ENCODE results near the gene MYO3B.
"Not testable (repeated sequence)": the region's sequence is repeated elsewhere in the genome, so short reads cannot be mapped to it uniquely, and the experiment has no call there.

The MYO3B gene

DNA sequence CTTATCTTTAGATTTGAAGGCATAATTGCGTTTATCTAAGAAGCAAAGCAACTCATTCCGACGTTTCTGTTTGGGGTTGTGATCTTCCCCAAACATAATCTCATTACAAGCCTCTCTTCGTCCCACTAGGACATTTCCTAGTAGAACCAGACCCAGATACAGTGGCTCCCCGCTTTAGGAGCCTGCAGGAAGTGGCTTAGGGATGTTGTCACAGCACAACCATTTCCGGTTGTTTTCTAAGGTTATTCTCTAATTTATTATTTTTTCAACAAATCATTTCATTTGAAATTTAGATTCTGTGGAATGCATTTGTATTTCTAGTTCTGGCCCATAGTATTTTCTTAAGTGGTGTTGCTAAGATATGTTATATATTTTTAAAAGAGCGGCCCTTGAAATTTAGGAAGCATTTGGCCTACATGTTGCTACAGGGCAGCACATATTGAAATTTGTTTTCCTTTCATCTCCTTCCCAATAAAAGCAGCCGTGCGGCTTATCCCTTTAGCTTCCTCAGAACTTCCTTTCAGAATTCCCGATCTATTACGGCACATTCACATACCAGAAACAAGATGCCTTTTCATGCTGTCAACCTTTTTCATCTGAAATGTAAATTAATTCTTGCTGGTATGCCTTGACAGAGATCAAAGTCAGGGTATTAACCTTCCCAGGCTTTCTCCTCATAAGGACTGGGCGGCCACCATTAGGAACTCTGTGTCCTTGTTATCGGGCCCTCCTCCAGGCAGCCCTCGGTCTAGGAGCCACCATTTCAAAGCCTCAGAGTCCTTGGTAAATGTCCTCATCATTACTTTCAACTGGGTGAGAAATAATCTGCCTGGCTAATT is 326.2 kb downstream of the MYO3B start:
- no peak for DNase-seq (ENCODE audit: low read depth in 3 of 3, low spot score in 1 of 3)

DNA sequence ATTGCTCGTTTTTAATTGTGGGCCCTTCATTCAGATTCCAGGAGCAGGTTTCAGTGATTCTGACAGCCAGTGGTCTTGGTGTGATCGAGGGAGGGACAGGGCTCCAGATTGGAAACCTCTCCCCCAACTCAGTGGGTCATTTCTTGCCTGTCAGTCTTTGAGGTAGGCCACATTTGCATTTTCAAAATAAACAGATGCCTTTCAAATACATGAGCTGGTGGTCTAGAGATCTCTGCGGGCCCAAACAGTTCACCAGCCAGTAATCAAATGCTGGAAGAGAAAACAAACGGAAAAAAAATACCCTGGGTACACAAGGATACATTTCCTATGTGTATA is 326.8 kb downstream of the MYO3B start:
- no peak for DNase-seq (ENCODE audit: low read depth in 3 of 3, low spot score in 1 of 3)

DNA sequence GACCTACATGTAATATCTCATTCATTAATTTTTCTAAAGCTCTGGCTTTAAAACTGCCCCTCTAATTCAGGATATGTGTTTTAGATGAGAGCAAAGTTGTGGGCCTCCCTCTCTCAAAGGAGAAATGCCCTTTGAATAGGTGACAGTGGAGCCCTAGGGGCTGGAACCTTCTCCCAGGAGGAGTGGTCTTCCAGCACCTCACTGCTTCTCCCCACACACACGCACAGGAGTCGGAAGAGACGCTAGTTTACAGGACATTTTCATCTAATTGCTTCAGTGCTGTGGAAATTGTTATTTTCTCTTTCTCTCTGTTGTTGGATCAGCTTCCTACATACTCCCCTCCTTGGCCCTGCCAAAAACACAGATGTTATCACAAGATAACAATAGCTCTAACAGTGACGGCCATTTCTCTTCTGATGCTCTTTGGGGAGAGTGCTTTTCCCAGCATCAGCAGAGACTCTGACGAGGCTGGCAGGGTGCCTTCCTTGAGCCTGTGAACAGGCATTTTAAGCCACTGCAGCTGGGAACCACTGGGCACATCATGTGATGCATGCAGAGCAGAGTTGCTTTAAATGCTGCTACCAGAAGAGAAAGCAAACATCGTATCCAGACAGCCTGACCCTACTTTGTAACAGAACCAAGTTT is 327.8 kb downstream of the MYO3B start:
- DNase-seq (ENCODE audit: low read depth in 3 of 3, low spot score in 1 of 3), result no peak

DNA sequence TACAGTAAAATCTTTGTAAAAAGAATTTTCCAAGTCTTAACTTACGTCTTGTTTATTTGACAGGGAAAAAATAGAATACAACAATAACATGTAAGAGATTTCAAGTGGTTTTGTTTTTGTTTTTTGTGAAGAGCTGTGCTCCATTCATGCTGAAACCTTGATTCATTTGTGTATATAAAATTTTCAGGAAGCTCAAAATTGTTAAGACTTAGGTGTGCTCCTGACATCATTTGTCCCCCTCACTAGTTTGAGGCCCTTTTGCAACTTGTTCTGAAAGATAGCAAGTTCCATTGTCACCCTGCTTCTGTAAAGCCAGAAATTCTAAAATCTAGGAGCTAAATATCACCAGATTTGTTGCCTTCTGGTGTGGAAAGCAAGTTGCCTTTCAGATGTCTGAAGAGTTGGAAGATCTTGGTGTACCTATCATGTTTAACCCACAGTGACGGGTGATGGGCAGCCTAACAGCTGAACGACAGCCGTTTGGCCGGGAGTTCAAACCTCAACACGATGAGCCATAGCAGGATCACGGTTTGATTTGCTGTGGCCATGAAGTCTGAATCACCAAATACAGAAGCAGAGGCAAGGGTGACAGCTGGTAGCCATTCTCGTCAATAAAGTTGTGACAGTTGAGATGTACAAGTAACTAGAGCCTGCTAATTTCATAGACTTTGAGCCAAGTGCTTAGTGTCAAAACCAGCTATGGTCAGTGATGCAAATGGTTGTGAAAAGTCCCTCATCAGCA is 331.7 kb downstream of the MYO3B start:
- no peak for DNase-seq (ENCODE audit: low read depth in 3 of 3, low spot score in 1 of 3)

- no peak for DNase-seq (ENCODE audit: low read depth in 3 of 3, low spot score in 1 of 3)
Measured at GRCh38 chr2:170512266-170512665, 334.3 kb downstream of the MYO3B start.

DNA sequence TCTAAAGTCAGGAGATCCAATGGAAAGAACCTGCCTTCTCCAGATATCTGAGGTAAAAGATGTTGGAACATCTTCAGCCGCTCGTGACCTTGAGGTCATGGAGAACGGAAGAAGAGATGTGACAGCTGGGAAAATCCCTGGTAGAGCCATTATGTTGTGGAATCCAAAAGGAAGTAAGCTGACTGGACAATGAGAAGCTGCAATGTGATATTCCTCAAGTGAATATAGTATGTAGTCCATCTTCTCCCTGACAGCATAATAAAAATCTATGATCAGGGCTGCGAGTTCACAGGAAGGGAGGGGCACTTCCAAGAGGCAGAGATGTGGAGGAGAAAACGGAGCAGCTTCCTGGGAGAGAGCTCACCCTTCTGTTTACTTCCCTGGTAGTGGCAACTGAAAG is 336.2 kb downstream of the MYO3B start:
- no peak for DNase-seq (ENCODE audit: low read depth in 3 of 3, low spot score in 1 of 3)

- no peak for DNase-seq (ENCODE audit: low read depth in 3 of 3, low spot score in 1 of 3)
Measured at GRCh38 chr2:170517538-170517937, 339.6 kb downstream of the MYO3B start.

DNA sequence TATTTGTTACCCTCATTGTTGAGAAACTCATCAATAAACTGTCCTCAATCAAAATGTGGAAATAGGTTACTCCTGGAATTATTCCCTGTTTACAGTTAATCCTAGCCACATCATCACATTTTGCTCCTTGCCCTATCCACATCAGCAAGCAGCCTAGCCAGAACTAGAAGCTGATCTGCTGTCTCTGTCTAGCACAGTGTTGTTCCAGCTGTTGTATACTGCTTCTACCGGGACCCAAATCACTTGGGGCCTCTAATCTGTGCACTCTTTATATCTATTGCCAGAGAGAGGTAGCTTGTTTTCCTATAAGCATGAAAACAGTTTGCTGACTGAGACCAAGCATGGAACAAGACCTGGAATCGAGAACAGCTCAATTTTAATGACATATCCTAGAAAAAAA is 341.0 kb downstream of the MYO3B start:
- no peak for DNase-seq (ENCODE audit: low read depth in 3 of 3, low spot score in 1 of 3)

DNA sequence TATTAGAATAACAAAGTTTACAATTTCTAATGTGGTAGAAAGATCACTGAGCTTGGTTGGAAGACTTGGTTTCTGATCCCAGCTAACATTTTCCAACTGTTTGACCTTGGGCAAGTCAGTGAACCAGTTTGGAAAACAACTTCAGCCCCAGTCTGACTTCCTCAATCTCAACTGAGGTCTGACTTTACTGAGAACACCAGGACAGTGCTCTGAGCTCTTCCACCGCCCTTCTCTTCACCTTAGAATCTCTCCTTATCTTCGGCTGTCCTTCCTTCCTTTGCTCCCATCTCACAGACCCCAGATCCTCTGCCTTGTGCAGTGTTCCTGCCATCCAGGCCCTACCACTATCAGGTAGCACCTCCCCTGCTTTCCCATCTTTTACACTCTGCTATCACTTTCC is 343.4 kb downstream of the MYO3B start:
- DNase-seq (ENCODE audit: low read depth in 3 of 3, low spot score in 1 of 3), result no peak

- no peak for DNase-seq (ENCODE audit: low read depth in 3 of 3, low spot score in 1 of 3)
Measured at GRCh38 chr2:170523506-170523905, 345.6 kb downstream of the MYO3B start.

GRCh38 chr2:170524828-170525565 is 347.1 kb downstream of the MYO3B start:
- DNase-seq (ENCODE audit: low read depth in 3 of 3, low spot score in 1 of 3), result no peak

DNA sequence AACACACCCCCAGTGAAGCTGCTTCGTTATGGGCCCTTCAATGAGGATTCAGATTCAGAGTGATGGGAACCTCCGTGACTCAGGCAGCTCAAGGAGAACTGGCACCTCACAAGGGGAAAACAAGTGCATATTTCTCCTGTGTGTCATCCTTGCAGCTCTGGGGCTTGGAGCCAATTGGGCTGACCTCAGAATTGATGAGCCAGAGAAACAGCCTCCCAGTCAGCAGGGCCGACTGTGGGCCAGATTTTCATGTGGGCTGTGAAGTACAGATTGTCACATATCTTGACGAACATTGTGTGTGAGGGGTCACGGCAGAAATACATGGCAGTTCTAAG is 347.6 kb downstream of the MYO3B start:
- no peak for DNase-seq (ENCODE audit: low read depth in 3 of 3, low spot score in 1 of 3)

DNA sequence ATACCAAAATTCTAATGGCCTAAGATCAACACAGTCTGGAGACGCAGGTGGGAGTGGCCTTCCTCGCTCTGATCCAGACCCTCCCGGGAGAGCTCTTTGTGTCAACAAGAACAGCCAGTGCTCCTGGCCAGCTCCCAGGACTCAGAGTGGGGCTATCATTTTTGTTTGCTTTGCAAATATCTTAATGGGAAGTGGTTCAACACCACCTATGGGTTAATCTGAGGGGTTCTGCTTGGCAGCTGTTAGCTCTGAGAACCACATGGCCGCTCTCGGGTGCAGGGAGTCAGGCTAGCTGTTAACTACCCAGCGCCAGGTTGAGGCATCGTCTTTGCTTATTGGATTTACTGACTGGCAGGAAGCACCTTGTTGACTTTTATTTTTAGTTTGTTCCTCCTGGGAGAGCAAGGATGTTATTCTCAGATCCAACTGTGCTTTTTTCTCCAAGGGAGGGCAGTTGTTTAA is 352.4 kb downstream of the MYO3B start:
- no peak for DNase-seq (ENCODE audit: low read depth in 3 of 3, low spot score in 1 of 3)

- DNase-seq (ENCODE audit: low read depth in 3 of 3, low spot score in 1 of 3), result no peak
Measured at GRCh38 chr2:170530803-170531564, 353.0 kb downstream of the MYO3B start.

DNA sequence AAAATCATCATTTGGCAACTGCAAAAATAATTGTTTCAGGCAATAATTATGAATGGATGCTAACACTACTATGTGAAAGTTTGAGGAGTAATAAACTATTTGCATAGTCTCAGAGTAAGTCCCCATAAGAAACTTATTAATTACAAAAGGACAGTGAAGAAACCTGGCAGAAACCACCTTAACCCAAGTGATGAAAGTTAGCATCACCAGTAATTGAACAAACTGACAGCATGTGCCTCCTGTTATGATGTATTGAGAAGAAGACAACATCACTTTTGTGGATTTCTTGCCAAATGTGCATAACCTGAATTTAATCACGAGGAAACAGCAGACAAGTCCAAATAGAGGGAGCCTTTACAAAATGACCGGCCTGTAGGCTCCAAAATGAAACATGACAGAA is 353.9 kb downstream of the MYO3B start:
- DNase-seq (ENCODE audit: low read depth in 3 of 3, low spot score in 1 of 3), result no peak

GRCh38 chr2:170533156-170533555 is 355.2 kb downstream of the MYO3B start:
- no peak for DNase-seq (ENCODE audit: low read depth in 3 of 3, low spot score in 1 of 3)

DNA sequence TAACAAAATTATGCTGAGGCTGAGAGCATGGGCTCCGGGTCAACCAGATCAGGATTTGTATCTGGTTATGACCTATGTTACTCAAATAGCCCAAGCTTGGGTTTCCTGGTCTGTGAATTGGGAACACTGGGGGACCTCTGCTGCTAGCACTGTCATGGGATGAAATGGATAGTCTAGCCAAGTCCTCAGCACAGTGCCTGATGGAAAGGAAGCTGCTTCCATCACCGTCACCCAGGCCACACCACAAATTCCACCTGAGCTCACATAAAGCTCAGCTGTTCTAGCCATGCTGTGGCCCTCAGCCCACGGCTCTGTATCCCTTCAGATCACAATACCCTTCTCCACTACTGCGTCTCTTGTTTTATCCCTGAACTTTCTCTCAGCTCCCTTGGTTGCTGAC is 357.6 kb downstream of the MYO3B start:
- no peak for DNase-seq (ENCODE audit: low read depth in 3 of 3, low spot score in 1 of 3)

DNA sequence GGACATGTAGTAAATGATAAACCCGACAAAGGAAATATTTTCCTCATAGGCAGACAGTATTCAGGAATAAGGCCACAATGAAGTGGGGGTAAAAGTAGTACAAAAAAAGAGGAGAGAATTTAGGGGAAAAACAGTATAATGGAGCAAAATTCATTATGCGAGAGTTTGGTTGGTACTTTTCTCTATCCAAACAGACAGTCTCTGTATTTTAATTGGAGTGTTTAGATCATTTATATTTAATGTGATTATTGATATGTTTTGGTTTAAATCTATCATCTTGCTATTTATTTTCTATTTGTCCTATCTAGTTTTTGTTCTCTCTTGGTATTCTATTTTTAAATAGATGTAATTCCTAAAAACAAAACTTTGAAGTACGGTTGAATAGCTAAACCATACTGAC is 366.9 kb downstream of the MYO3B start:
- DNase-seq (ENCODE audit: low read depth in 3 of 3, low spot score in 1 of 3), result no peak

GRCh38 chr2:170548304-170548703 is 370.4 kb downstream of the MYO3B start:
- DNase-seq (ENCODE audit: low read depth in 3 of 3, low spot score in 1 of 3), result no peak

DNA sequence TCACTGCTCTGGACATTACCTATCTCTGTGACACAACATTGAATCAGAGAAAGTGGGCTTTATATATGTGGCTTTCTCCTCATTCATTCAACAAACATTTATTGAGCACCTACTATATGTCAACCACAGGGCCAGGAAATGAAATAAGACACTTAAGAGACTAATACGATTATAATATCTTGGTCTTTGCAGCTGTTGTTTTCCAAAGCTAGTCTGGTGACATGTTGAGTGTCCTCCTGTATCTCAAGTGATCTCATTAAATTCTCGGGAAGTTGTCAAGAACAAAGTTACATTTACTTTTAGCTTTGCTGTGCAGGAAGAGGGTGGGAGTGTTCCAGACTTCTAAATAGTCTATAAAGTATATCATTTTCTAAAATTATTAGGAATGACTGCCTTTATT is 372.6 kb downstream of the MYO3B start:
- no peak for DNase-seq (ENCODE audit: low read depth in 3 of 3, low spot score in 1 of 3)

GRCh38 chr2:170551899-170552298 is 374.0 kb downstream of the MYO3B start:
- DNase-seq (ENCODE audit: low read depth in 3 of 3, low spot score in 1 of 3), result not testable (repeated sequence)

Data from stimulated activated CD4-positive, alpha-beta T cell treated with anti-CD3 and anti-CD28 coated beads, TNF-alpha, amount 100 ng/mL, for 1 hour (primary cell).